Dendritic cell treated with granulocyte-macrophage colony-stimulating factor and Interleukin-4, amounts not matched to agents 40 ng/mL and 50 ng/mL, for 4 days (primary cell): ENCODE data around the gene HSP90AA1.
"Not testable (repeated sequence)": the region's sequence is repeated elsewhere in the genome, so short reads cannot be mapped to it uniquely, and the experiment has no call there.

Experiments
- H3K27ac Mint-ChIP-seq: one replicate; pipeline ENCODE4 v1.8.0; 2022; ENCODE audit warnings: mild to moderate bottlenecking, mixed read lengths
- H3K27me3 Mint-ChIP-seq: one replicate; pipeline ENCODE4 v1.8.0; 2022; ENCODE audit warnings: mild to moderate bottlenecking, mixed read lengths
- H3K36me3 Mint-ChIP-seq: one replicate; pipeline ENCODE4 v1.8.0; 2022; ENCODE audit warnings: low read depth, mixed read lengths
- H3K4me1 Mint-ChIP-seq: one replicate; pipeline ENCODE4 v1.8.0; 2022; ENCODE audit warnings: low read depth, mixed read lengths
- H3K4me3 Mint-ChIP-seq: one replicate; pipeline ENCODE4 v1.8.0; 2022; ENCODE audit warnings: mild to moderate bottlenecking, moderate library complexity, mixed read lengths
- H3K9me3 Mint-ChIP-seq: one replicate; pipeline ENCODE4 v1.8.0; 2022; ENCODE audit warnings: mixed read lengths
- intact Hi-C: fragments of 100-400 bp; cut with micrococcal nuclease; formaldehyde crosslinking; loops from one replicate; pipeline ENCODE4 v1.15.0; 2022

Gene HSP90AA1

DNA sequence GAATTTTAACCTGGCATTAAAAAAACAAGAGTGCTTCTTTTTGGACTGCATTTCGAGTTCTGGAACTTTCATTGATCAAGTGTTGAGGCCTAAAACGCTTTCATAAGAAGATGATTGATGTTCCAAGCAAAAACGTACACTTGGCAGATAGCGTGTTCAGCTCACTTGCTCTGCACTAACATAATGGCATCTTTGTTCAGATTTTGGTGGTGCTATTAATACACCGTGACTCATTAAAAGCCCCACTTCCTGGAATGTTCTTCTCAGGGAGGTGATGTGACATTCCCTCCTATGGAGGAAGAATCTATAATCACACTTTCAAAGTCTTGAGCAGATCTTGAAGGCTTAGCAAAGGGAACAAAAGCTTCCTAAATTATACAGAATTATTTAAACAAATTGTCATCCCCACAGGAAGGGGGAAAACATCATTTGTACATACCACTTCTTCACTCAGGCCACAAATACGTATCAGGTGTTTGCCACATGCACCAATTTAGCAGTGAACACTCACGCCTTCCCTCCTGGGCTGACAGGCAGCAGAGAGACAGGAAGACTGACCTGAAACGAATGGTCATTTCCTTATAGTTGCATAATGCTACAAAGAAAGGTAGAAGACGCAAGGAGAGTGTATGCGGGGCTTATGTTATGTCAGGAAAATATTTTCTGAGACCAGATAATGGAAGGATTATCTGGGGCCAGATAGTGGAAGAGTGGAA lies 15.4 kb downstream of the HSP90AA1 start:
- H3K9me3 Mint-ChIP-seq: no peaks in the 10 kb centered on the region
- H3K27ac Mint-ChIP-seq: no peak overlapping the region
- peaks cover 6% of the 10 kb centered on the region for H3K4me1 Mint-ChIP-seq
- H3K4me3 Mint-ChIP-seq: no peak overlapping the region
- intact Hi-C loops: no loop called here
- H3K36me3 Mint-ChIP-seq: peaks cover 6% of the 10 kb centered on the region
- H3K27me3 Mint-ChIP-seq: no peaks in the 10 kb centered on the region

DNA sequence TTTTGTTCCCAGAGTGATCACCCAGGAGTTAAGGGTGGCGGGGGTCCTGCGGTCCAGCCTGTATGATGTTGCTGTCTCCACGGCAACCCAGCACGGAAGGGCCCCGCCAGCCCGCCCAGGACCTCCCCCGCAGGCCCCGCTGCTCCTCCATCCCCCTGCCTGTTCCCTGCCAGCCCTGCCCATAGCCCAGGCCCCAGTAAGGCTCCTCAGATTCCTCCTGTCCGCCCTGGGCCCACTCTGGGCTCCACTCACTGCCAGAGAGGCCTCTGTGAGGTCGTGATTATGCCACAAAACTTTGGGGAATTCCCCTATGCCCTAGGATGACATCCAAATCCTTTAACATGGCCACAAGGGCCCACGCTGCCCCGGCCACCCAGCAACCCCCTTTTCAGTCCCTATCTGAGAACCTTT lies 20.8 kb downstream of the HSP90AA1 start:
- Mint-ChIP-seq H3K4me1 (no peaks in the 10 kb centered on the region), H3K27ac (no peak overlapping the region), H3K9me3 (no peaks in the 10 kb centered on the region), H3K4me3 (no peak overlapping the region), H3K27me3 (peaks cover 5% of the 10 kb centered on the region), H3K36me3 (no peaks in the 10 kb centered on the region)
- intact Hi-C loops: no loop called here

DNA sequence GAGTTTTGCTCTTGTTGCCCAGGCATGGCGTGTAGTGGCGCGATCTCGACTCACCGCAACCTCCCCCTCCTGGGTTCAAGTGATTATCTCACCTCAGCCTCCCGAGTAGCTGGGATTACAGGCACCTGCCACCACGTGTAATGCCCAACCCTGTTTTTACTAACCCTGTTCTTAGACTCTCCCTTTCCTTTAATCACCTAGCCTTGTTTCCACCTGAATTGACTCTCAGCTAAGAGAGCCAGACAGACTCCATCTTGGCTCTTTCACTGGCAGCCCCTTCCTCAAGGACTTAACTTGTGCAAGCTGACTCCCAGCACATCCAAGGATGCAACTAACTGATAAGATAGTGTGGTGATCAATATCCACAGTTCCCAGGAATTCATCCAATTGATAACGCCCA lies 22.3 kb downstream of the HSP90AA1 start:
- H3K27ac Mint-ChIP-seq, H3K27me3 Mint-ChIP-seq, intact Hi-C loops, H3K4me3 Mint-ChIP-seq, H3K4me1 Mint-ChIP-seq, H3K36me3 Mint-ChIP-seq, H3K9me3 Mint-ChIP-seq: not testable (repeated sequence)

DNA sequence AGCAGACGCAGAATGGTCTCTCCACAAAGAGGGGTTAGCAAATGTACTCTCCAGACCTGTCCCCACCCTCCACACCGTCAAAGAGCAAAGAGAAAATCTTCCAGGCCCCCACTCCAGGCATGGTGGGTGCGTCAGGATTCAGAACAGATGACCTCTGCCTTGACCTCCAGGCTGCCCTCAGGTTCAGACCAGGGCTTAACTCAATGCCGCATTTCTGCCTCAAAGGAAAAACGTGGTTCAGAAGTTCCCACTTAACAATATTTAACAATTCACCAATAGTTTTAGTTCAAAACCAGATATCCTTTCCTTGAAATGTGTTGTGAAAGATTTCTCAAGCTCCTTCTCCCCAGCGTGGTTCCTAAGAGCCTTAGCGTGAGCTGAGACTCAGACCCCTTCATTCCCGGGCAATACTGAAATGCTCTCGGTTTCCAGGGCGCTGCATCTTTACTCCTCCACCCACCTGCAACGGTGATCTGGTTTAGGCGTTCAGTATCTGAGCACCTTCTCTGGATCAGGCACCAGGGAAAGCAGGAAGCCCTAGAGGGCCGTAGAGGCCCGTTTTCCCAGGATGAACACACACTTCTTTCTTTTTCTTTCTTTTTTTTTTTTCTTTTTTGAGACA lies 22.9 kb downstream of the HSP90AA1 start:
- intact Hi-C loops: loop anchor here (1.0 kb wide), 1 partner anchor 32 kb away; no protein-coding TSS in a partner anchor
- Mint-ChIP-seq H3K4me1 (no peaks in the 10 kb centered on the region), H3K9me3 (no peaks in the 10 kb centered on the region), H3K27me3 (peaks cover 7% of the 10 kb centered on the region), H3K4me3 (no peak overlapping the region), H3K36me3 (no peaks in the 10 kb centered on the region), H3K27ac (no peak overlapping the region)

DNA sequence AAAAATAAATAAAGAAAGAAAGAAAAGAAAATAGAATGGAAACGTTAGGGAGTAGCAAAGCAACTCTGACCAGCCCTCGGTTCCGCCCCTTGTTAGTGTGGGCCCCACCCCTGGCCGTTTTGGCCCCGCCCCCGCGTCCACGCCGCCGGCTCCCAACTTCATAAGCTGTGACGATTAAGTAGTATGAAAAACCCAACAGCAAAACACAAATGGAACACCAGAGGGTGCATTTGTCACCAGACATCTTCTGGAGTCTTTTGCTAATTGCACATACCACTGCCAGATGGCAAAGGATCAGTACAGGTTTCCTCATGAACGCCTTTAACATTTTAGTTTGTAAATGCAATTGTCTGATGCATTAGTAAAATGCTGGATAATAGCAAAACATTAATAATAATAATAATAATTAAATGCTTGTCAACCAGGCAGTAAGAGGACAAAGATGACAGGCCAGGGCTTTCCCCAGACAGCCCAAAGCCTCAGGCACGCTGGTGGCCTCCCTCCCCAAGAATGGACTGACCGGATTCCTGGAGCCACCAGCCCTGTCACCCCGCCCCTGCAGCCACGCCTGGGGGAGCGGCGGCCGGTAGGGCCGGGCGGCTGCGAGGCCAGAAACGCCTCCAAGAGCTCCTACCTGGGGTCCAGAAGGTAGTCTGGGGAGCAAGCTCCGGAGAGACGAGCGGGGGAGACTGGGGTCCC lies 23.6 kb downstream of the HSP90AA1 start:
- intact Hi-C loops: loop anchor here (1.0 kb wide), 1 partner anchor 33 kb away; no protein-coding TSS in a partner anchor
- H3K9me3 Mint-ChIP-seq: no peaks in the 10 kb centered on the region
- H3K27ac Mint-ChIP-seq: no peak overlapping the region
- H3K36me3 Mint-ChIP-seq: no peaks in the 10 kb centered on the region
- H3K4me1 Mint-ChIP-seq: no peaks in the 10 kb centered on the region
- no peak overlapping the region for H3K4me3 Mint-ChIP-seq
- peaks cover 7% of the 10 kb centered on the region for H3K27me3 Mint-ChIP-seq

DNA sequence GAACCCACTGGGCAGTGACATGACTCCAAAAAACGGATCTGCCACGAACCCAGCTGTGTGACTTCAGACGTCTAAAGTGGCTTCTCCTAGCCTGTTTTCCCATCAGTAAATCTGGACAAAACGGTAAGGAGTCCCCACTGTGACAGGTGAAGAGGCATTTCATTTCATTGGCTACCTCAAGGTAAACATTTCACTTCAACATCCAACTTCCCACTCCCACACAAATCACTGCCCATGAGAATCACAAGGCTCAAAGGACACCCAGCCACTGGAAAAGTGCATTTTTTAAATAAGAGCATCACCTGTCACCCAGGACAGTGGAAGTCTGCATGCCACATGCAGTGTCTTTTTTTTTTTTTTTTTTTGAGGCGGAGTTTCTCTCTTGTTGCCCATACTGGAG lies 27.9 kb downstream of the HSP90AA1 start:
- peaks cover 5% of the 10 kb centered on the region for H3K27me3 Mint-ChIP-seq
- H3K4me3 Mint-ChIP-seq: no peak overlapping the region
- intact Hi-C loops: no loop called here
- no peak overlapping the region for H3K27ac Mint-ChIP-seq
- no peaks in the 10 kb centered on the region for H3K9me3 Mint-ChIP-seq
- H3K4me1 Mint-ChIP-seq: no peaks in the 10 kb centered on the region
- peaks cover 20% of the 10 kb centered on the region for H3K36me3 Mint-ChIP-seq

DNA sequence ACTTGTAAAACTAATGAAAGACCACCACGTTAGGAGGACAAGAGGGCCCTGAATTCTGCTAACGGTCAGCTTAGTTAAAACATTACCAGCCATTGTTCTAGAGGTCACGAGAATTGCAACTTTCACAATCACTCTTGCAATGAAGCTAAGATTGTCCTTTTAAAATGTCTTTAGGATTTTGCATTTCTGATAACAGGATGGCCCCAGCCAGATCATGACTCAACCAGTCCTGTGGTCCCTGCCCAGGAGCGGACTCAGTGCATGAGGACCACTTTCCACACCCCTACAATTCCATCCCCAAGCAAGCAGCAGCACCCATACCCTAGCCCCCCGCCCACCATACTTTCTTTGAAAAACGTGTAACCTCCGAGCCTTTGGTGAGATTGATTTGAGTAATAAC lies 28.7 kb downstream of the HSP90AA1 start:
- Mint-ChIP-seq H3K36me3 (peaks cover 28% of the 10 kb centered on the region), H3K9me3 (no peaks in the 10 kb centered on the region), H3K4me3 (no peak overlapping the region), H3K27me3 (peaks cover 5% of the 10 kb centered on the region), H3K4me1 (no peaks in the 10 kb centered on the region), H3K27ac (no peak overlapping the region)
- intact Hi-C loops: no loop called here

DNA sequence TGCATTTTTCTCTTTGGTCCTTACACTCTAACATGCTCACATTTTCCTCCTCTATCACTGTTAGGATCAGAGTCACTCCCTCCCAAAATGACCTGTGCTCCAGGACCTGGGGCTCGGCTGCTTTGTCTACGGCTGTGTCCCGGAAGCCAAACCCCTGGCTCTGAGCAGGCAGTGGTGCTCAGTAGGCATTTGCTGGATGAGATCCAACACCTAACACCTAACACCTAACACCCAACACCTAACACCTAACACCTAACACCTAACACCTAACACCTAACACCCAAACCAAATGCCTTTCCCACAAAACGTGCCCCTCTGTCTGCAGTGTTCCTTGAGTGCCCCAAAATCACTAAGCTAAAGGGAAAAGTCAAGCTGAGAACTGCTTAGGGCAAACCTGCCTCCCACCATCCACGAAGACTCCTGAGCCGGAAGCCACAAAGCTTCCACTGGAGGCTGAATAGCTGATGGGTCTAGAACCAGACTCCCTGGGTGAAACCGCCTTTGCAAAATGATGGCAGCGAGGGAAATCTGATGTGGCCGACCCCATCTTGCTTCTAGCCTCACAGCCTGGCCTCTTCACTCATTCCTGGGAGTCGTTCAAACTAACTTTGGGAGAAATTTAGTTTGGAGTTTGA lies 29.2 kb downstream of the HSP90AA1 start:
- Mint-ChIP-seq H3K27ac (no peak overlapping the region), H3K9me3 (no peaks in the 10 kb centered on the region), H3K4me1 (no peaks in the 10 kb centered on the region), H3K36me3 (peaks cover 33% of the 10 kb centered on the region), H3K27me3 (peaks cover 5% of the 10 kb centered on the region), H3K4me3 (no peak overlapping the region)
- intact Hi-C loops: no loop called here

DNA sequence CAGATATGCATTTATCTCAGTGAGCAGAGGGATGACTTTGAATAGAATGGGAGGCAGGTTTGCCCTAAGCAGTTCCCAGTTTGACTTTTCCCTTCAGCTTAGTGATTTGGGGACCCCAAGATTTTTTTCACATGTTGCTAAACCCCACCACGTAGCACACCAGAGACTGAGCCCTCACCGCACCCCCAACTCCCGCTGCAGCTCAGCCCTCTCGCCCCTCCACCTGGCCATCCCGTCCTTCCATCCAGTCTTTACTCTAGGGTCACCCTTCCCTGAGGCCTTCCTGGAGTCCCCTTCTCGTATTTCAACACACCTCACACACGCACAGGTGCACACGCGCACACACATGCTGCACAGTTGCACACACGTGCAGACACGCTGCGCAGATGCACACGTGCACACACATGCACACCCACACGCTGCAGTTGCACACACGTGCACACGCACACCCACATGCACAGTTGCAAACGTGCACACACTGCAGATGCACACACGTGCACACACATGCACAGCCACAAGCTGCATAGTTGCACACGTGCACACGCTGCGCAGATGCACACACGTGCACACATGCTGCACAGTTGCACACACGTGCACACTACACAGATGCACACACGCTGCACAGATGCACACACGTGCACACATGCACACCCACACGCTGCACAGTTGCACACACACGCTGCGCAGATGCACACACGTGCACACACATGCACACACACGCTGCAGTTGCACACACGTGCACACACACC lies 30.0 kb downstream of the HSP90AA1 start:
- intact Hi-C loops: no loop called here
- no peaks in the 10 kb centered on the region for H3K9me3 Mint-ChIP-seq
- H3K4me3 Mint-ChIP-seq: no peak overlapping the region
- no peaks in the 10 kb centered on the region for H3K4me1 Mint-ChIP-seq
- H3K36me3 Mint-ChIP-seq: peaks cover 41% of the 10 kb centered on the region
- H3K27me3 Mint-ChIP-seq: peaks cover 5% of the 10 kb centered on the region
- H3K27ac Mint-ChIP-seq: no peak overlapping the region

DNA sequence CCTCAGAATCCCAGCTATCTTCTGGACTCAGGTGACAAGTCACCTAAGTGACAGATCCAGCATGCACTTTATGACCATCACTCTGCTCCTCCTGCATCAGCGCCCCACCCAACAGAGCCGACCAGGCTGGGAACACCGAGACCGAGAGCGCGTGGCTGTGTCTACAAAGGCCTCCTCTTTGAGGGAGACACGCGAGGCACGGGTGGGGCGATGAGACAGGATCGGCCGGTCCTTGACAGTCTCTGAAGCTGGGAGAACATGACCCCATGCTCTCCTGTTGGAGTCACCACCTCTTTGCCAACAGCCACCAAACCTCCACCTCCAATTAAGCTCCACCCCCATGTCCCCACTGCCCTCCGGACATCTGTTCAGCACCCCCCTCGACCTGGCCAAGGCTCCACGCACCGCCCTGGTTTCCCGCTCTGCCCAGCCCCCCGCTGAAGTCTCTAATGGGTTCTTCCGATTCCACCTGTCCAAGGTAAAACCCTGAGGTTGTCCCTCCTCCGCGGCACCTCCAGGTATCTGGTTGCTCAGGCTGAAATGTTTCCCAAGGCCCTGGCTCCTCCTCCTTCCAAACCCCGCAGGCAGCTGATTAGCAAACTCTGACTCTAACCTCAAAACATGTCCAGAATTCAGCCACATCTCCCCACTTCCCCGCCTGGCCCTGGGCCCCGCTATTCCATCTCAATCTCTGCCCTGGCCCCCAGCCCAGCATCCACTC lies 31.5 kb downstream of the HSP90AA1 start:
- H3K27me3 Mint-ChIP-seq: peaks cover 1% of the 10 kb centered on the region
- no peak overlapping the region for H3K4me3 Mint-ChIP-seq
- no peaks in the 10 kb centered on the region for H3K4me1 Mint-ChIP-seq
- H3K36me3 Mint-ChIP-seq: peaks cover 56% of the 10 kb centered on the region
- intact Hi-C loops: no loop called here
- no peak overlapping the region for H3K27ac Mint-ChIP-seq
- H3K9me3 Mint-ChIP-seq: no peaks in the 10 kb centered on the region

DNA sequence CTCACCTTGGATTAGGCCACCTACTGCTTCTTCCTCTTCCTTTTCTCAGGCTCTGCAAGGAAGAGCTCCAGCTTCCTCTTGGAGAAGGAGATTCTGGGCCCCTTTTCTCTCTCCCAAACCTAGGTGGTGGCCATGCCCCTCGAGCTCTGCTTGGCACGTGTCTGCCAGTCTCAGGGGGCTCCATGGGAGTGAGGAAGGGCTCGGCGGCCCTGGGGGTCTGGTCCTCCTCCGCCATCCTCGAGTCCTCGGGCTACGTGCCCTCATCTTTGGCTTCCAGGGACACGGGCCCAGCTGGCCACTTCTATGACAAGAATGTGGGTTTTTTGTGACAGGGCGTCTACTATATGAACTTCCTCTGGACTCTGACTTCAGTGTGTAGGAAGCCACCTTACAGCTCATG lies 34.3 kb downstream of the HSP90AA1 start:
- intact Hi-C loops: no loop called here
- Mint-ChIP-seq H3K27ac (no peak overlapping the region), H3K36me3 (peaks cover 84% of the 10 kb centered on the region), H3K27me3 (no peaks in the 10 kb centered on the region), H3K9me3 (no peaks in the 10 kb centered on the region), H3K4me3 (no peak overlapping the region), H3K4me1 (no peaks in the 10 kb centered on the region)

DNA sequence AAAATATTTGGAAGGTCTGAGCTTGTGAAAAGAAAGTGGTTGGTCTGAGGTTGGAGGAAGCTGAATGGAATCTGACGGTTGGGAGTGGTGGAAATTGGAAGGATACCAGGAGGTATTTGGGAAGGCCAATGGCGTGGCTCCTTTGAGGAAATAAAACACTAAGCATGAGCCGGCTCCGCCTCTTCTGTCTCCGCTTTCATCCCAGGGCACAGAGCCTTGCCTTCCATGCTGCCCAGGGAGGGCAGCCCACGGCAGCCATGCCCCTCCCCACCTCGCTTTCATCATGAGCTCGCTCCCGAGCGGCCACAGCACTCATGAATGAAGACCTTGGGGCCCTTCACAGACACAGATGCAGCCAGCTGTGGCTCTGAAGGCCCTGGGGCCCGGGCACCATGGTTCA lies 36.2 kb downstream of the HSP90AA1 start:
- H3K27me3 Mint-ChIP-seq: no peaks in the 10 kb centered on the region
- H3K4me1 Mint-ChIP-seq: no peaks in the 10 kb centered on the region
- no peaks in the 10 kb centered on the region for H3K9me3 Mint-ChIP-seq
- H3K4me3 Mint-ChIP-seq: no peak overlapping the region
- H3K36me3 Mint-ChIP-seq: peaks cover 100% of the 10 kb centered on the region
- H3K27ac Mint-ChIP-seq: no peak overlapping the region
- intact Hi-C loops: no loop called here

DNA sequence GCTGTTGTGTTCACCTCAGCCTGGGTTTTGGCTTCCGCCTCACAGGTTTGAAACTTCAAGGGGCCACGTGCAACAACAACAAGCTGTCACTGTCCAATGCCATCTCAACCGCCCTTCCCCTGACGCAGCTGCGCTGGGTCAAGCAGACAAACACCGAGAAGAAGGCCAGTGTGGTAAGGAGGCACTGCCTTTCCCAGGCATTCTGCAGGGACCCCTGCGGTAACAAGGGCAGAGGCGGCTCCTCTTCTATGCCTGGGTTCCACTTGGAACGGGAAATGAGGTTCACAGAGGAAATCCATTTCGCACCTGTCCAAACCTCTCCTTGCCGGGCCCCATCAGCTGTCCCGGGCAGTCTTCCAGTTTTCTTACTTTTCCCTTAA lies 36.8 kb downstream of the HSP90AA1 start:
- Mint-ChIP-seq H3K9me3 (no peaks in the 10 kb centered on the region), H3K27ac (no peak overlapping the region), H3K36me3 (peaks cover 100% of the 10 kb centered on the region), H3K4me3 (no peak overlapping the region), H3K4me1 (no peaks in the 10 kb centered on the region), H3K27me3 (no peaks in the 10 kb centered on the region)
- intact Hi-C loops: no loop called here
